ENCODE results near the gene IDI2.

Gene IDI2

DNA sequence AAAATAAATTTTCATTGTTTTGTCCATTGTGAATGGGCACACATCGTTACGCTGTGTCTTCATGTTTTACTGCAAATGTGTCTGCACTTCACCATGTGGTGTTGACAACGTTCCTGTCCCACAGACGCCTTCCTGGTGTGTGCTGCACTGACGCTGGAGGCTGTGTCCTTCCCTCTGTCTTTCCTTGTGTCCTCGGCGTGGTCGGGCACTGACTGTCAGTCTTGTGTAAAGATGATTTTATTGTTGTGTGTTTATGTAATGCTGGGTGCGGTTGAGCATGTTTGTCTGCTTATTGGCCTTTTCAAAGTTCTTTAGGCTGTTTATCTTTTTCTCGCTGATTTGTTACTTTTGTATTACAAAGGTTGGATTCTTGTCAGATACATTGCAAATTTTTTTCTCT lies 18.1 kb downstream of the IDI2 start:
- DNase-seq (ENCODE audit: low read depth) = no peak

DNA sequence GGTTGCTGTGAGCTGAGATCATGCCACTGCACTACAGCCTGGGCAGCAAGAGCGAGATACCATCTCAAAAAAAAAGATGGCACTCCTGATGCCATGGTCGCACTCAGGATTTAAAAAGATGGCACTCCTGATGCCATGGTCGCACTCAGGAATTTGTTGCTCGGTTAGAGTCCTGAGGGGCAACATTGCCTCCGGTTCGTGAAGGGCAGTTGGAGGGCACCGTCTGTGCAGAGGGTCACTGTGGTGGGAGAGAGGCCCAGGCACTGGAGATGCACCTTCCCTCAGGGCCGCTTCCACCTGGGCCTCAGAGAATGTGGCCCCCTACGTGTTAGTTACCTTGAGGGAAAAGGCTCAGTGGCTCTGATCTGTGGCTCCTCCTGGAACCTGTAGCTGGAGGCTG lies 19.1 kb downstream of the IDI2 start:
- DNase-seq (ENCODE audit: low read depth) = no peak

DNA sequence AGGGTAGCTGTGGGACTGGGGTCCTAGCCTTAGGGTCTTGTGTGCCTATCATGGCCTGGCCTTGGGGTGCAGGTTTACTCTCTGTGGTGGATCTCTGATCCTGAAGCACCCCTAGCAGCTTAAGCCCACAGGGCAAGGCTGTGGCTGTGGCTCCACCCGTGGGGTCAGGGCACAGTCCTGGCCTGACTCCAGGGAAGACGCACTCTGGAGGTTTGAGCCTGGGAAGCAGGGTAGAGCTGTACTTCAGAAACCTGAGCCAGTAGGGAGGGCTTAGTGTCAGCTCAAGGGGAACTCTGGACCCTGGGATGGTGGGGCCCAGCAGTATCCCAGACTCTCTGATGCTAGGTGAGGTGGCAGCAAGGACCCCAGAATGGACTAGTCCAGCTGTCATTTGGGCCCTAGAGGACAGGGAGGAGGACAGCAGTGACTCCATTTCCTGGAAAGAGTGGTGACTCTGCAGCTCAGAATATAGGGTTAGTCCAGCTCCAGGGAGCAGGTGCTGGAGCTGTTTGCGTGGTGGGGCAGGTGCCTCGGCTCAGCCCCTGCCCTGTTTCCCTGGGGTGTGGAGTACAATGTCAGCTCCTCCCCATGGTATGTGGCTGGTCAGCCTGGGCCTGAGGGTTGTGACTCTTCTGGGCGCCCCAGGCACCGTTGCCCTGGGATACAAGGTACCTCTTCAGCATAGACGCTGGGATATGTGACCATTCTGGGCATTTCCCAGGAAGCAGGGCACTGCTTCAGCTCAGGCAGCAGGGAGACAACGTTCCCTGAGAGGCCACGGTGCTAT lies 21.6 kb downstream of the IDI2 start:
- DNase-seq (ENCODE audit: low read depth) = no peak

DNA sequence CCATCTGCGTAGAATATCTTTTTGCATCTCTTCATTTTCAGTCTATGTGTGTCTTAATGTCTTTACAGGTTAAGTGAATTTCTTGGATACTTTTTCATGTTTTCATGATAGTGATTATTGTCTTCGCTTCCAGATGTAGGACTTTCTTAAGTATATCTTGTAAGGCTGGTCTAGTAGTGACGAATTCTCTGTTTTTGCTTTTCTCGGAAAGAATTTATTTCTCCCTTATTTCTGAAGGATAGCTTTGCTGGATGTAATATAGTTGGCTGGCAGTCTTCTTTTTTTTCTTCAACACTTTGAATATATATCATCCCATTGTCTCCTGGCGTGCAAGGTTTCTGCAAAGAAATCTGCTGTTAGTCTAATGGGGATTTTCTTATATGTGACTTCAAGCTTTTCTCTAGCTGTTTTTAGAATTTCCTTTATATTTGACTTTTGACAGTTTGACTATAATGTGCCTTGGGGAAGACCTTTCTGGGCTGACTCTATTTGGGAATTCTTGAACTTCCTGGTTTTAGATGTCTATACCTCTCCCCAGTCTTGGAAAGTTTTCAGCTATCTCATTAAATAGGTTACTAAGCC lies 23.1 kb downstream of the IDI2 start:
- DNase-seq (ENCODE audit: low read depth) = no peak

DNA sequence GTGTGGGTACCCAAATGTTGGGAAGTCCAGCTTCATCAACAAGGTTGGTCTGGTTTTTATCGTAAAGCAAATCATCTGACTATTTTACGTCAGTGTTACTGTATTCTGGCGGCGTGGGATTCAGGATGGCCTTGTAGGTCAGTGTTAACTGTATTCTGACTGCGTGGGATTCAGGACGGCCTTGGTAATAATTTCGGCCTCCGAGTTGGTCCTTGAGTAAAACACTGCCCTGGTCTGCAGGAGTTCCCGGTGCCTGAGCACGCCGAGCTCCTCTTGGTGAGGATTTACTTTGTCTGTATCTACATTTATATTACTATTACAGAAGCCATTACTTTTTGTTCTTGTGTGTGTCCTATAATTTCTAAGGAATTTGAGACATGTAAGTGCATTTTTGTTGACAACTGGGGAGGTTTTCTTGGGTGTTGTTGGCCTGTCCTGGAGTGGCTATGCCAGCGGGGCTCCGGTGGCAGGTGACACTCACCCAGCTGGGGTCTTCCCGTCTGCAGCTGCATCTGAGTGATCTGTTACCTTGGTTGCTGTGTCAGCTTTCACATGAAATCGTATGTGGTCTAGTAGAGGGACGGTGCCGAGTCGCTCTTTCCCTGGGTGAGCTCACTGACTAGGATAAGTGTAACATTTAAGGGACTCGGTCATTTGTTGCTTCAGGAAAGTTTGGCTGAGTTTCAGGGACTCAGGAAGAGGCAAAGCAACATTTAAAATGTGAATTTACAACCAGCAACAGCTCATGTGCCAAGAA lies 28.2 kb downstream of the IDI2 start:
- no peak for DNase-seq (ENCODE audit: low read depth)

DNA sequence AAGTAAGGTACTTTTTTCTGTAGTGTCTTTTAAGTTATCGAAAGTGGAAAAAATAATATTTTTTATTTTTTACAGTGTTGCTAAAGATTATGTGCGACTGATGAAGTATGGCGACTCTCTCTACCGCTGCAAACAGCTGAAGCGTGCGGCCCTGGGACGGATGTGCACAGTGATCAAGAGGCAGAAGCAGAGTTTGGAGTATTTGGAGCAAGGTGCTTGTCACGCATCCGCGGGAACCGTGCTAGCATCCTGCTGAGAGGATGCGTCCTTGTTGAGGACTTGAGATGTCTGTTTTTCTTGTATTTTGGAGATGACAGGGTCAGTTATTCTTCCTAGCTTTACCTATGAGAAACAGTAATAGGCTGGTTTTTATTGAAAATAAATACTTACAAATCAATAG lies 29.6 kb downstream of the IDI2 start:
- DNase-seq (ENCODE audit: low read depth) = no peak

DNA sequence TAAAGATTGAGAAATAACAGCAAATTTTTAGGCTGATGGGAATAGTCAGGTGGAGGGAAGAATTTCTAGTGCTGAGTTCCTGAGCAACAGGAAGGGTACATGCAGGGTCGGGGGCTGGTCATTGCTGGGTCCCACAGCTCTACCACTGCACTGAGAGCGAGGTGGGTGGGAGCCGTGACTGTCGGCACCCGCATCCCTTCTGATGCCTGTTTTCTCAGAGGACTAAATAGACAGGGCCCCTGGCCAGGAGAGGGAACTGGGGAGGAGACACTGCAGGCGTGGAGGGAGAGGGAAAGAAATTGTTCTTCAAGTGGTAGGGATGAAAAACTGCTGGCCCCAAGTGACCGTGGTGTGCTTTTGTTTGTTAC lies 30.1 kb downstream of the IDI2 start:
- DNase-seq (ENCODE audit: low read depth) = no peak

DNA sequence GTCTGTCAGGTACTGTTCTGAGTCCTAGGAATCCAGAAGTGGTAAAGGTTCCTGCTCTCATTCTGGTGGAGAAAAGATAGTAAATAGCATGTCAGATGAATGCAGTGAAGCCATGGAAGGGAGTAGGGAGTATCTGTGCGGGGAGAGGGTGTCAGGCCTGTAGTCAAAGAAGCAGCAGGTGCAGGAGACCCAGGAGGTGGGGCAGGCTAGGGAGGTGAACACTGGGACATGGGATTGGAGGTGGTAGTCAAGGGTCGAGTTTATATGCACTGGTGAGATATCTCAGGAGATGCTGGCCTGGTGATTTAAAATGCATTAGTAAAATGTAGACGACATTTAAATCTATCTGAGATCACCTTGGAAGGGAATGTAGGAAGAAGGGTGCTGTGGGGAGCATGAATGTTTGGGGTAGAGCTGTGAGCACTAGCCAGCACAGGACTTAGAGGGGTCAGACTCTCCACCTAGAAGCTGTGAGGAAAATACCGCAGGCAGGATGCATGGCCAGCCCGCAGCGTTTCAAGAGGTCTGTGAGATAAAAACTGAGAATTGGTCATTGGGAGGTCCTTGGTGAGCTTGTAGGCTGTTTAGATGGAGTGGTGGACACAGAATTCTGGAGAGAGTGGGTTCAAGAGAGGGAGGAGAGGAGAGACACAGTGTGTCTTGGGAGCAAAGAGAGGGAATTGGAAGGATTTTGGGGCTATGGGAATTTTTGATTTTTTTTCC lies 30.7 kb downstream of the IDI2 start:
- DNase-seq (ENCODE audit: low read depth) = no peak

DNA sequence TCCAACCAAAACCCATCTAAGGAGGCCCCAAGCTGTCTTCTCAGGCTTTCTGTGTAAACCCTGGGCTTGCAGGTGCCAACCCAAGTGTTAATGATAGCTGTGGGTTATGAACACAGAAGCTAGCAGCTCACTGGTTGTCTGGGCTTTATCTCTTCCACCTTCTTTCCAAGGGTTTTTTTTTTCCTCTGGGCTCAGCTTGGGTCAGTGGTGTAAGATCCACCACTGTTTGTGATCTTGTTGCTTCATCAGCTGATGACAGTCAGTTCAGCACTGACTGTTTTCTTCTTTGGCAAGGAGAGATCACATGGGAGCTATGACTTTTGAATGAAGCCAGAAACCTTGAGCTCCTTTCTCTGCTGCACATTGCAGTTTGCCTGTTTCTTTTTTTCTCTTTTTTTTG lies 32.8 kb downstream of the IDI2 start:
- DNase-seq (ENCODE audit: low read depth) = no peak

DNA sequence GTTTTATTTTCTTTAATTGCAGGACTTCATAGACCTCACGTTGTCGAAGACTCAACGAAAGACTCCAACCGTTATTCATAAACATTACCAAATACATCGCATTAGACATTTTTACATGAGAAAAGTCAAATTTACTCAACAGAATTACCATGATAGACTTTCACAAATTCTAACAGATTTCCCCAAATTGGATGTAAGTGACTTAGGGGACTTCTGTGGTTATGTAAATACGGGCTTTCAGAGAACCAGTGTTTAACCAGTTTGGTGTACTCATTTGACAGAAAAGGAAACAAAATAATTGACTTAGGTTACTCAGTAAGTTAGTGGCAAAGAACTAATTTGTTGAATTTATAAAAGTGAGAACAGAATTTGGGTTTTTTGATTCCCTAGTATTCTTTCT lies 33.2 kb downstream of the IDI2 start:
- no peak for DNase-seq (ENCODE audit: low read depth)

DNA sequence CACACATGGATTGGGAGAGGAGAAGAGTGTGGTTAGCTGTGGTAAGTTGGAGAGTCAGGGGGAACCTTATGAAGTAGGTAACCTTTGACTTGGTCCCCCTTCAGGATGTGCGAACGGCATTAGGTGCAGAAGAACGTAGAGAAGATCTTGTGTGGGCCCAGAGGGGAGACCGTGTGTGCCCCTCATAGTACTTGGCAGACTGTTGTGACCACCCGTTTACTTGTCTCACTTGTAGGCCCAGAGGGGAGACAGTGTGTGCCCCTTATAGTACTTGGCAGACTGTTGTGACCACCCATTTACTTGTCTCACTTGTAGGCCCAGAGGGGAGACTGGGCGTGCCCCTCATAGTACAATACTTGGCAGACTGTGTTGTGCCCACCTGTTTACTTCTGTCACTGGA lies 34.9 kb downstream of the IDI2 start:
- no peak for DNase-seq (ENCODE audit: low read depth)

DNA sequence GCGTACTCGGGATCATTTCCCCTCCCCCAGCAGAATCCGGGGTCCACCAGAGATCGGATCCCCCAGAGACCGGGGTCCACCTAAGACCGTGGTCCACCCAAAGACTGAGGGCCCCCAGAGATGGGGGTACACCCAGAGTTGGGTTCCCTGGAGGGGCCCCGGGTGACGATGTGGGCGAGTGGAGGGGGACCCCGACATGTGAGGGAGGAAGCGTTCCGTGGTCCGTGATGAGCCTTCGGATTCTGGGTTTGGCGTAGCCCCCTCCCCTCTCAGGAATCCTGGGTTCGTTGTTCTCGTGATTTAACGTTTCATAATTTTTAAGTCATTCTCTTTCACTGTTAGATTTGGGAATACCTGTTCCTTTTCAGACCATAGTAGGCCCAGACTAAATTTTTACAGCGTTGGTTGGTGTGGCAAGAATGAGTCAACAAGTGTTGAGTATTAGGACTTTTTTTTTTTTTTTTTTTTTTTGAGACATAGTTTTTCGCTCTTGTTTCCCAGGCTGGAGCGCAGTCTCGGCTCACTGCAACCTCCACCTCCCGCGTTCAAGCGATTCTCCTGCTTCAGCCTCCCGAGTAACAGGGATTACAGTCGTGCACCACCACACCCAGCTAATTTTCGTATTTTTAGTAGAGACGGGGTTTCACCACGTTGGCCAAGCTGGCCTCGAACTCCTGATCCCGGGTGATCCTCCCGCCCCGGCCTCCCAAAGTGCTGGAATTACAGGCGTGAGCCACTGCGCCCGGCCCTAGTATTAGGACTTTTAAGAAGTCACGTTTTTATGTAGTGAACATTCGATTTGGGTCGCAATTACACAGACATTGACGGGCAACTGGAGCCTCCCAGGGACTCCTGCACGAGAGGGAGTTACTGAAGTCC lies 36.8 kb downstream of the IDI2 start:
- DNase-seq (ENCODE audit: low read depth) = peak; percentile 6

DNA sequence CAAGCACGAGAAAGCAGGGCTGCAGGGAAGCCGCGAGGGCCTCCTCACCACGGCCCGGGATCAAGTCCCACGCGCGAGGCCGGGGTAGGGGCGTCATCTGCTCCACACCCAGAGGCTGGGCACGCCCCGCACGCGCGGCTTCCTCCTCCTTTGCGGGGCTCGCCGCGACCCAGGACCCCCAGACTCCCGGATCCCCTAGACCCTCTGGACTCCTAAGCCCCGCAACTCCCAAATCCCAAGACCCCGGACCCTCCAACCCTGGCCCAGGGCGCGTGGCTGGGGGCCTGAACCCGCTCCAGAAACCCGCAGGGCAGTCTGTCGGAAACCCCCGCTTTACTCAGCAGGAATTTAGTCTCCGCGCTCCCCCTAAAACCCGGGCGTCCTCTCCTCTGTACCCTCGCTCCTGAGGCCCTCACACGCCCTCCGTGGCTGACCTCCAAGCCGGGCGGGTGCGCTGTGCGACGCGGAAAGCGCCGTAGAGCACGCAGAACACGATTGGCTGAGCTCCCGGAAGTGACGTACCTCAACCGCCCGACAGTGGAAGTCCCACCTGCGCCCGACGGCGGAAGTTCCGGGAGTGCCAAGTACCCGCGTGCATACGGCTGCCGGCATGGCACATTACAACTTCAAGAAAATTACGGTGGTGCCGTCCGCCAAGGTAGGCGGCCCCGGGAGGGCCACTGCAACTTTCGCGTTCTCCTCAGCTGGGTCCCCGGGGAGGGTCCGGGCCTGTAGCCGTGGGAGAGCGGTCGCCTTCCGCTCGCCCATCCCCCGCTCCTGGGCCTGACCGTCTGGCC lies 37.6 kb downstream of the IDI2 start, which contains the start of gene GTPBP4:
Gene GTPBP4, plus strand, starts transcription at position 565 of the 797 bp plus-strand sequence. Its CDS starts 46 bp downstream, at position 611.
- DNase-seq (ENCODE audit: low read depth) = peak; percentile 94

DNA sequence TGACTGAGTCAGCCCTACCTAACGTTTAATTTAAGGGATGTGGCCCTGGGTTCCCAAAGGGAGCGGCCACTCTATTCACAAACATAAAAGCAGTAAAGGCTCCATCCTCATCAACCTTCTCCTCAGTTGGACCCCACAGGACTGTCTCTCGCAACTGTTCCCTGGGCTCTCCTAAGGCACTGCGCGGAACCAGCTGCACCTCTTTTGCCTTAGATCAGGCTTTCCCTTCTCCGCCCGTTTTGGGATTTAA lies 38.1 kb downstream of the IDI2 start:
- no peak for DNase-seq (ENCODE audit: low read depth)

DNA sequence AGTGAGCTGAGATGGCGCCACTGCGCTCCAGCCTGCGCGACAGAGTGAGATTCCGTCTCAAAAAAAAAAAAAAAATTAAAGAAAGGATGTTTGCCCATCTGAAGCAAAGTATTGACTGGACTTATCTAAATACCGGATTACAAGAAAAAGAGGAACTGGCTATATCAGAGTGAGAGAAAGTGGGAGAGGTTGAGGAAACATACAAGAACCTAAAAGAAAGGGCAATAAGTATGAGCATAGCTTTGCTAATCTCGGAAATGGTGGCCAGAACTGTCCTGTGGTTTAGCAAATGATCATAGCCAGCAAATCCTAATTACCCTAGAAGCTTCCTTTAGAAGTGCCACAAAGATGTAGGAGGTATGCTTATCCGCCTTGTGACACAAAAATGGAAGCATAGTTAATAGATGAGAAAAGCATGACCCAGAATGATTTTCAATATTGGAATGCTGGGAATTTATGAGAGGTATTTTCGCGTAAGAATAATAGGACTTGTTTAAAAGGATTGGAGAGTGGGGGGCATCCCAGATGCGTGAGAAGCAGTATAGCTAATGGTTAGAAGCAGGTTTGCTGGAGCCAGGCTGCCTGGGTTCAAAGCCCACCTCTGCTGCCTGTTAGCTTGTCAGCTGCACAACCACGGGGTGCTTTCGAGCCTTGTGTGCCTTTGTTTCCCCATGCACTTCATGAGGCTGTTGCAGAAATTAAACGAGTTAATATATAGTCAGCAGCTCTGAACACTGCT lies 38.6 kb downstream of the IDI2 start:
- DNase-seq (ENCODE audit: low read depth) = no peak

DNA sequence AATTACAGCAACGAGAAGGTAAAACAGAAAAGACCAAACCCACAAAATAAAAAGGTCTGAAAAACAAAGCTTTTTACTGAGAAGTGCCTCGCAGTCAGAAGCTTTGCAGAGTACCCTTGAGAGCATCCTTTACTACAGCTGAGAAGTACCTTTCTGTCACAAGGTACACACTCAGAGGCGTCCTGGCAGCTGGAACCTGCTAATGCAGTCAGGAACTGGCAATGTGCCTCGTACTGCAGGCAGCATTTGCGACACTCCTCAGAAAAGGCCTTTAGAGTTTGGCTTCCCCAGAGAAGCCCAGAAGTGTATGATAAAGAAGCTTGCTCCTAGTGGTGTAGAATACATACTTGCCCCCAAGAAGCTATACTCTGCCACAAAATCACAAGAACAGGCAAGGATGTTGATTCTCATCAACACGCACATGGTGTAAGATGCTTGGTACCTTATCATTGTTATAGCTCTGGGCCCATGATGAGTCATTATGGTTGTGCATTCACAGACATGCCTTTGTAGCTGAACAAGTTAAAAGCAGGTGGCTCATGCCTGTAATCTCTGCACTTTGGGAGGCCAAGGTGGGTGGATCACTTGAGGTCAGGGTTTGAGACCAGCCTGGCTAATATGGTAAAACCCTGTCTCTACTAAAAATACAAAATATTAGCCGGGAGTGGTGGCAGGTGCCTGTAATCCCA lies 39.4 kb downstream of the IDI2 start:
- no peak for DNase-seq (ENCODE audit: low read depth)

DNA sequence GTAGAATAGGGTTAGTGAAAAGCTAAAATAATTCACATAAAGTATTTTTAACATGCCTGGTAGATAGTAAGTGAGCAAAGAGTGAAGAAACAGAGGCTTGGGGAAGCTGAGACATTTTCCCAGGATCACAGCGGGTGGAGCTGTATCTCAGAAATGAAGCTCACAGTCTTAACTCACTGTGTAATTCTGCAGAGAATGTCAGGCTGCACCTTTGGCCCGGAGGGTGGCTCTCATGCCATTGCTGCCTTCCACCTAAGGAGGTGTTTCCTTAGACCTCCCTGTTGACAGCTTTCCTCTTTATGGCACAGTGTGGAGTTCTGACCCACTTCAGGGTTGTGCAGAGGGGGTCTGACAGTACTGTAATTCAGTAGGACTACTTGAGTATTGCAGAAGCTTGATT lies 40.3 kb downstream of the IDI2 start:
- no peak for DNase-seq (ENCODE audit: low read depth)

DNA sequence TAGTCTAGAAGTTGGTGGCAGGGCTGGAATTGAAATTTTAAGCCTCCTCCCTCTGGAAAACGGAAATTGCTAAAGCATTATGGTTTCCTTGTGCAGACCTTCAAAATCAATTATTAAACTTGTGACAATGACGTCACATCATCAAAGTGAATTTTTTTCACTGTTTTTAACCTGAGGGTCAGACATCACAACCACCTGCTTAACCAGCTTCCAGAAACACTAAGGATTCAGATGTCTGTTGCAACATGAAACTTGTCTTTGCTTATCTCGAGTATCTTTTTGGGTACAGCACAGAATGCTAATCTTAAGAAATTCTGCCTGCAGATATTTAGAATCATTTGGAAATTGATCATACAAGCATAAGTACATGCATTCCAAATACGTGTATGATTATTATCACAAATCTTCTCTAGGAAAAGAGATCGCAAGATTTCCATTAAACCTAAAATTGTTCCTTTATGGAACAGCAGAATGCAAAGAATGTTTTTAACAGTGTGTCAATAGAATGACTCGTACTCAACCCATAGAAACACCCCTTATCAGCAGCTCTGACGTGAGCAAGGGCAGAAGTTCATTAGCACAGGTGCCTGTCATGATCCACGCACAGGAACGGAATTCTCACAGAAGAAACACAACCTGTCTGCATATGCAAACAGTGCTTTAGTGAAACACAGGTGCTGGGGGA lies 41.5 kb downstream of the IDI2 start:
- DNase-seq (ENCODE audit: low read depth) = no peak

DNA sequence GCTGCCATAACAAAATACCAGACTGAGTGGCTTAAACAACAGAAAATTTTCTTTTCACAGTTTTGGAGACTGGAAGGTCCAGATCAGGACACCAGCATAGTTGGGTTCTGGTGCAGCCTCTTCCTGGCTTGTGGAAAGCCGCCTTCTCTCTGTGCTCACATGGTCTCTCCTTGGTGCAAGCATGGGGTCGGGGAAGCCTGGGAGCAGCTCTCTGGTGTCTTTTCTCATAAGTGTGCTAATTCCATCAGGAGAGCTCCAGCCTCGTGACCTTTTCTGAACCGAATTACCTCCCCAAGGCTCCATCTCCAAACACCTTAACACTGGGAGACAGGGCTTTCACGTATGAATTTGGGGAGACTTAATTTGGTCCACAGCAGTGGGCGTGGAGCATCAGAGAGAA lies 42.3 kb downstream of the IDI2 start:
- DNase-seq (ENCODE audit: low read depth) = no peak

Measured in activated T-helper 1 cell treated with Interleukin-2 at 50 U/mL for 16 hours (primary cell).